HG02798 (cell line): ENCODE results near the gene GPRIN2.
"Not testable (repeated sequence)": the region's sequence is repeated elsewhere in the genome, so short reads cannot be mapped to it uniquely, and the experiment has no call there.

Experiments
- ATAC-seq: cut with Tn5 transposase; IDR thresholded peaks from one replicate; pipeline ENCODE4 v1.9.1; 2021; ENCODE audit warnings: mild to moderate bottlenecking; ENCODE audit not compliant: unreplicated experiment, poor library complexity

Gene GPRIN2

GRCh38 chr10:46556515-46557318, at the start of gene GPRIN2:
TSS of gene GPRIN2 (minus strand) at chr10:46556658. CDS start at chr10:46550736, 5,922 bp downstream.
- ATAC-seq = no peak

GRCh38 chr10:46600516-46600915, 44.1 kb upstream of the GPRIN2 start:
- ATAC-seq = peak; percentile 75

DNA sequence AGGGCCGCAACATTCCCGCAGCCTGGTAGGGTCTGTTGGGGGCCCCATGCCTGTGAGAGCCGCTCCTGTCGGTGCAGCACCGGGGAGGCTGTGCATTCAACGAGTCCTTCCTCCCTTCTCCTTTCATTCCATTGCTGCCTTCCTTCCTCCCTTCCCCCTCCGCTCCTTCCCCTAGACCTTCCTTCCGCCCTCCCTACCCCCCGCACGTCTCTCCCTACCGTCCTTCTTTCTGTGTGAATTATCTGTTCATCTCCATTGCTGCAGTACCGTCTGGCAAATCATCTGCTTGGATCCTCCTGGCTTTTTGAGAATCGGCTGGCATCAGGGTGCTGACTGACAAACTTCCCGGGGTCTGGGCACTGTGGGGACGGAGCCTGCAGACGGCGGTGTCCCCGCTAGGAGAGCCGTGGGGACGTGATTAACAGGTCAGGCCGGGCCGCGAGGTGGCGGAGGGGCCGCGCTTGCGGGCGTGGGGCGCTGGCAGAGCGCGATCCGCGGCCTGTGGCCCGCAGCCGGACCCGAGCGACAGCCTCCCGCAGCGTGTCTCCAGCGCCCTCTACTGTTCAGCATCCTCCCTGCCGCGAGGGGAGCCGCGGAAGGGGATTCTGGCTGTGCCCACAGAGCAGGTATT, 41.3 kb upstream of the GPRIN2 start:
- ATAC-seq = peak; percentile 86

DNA sequence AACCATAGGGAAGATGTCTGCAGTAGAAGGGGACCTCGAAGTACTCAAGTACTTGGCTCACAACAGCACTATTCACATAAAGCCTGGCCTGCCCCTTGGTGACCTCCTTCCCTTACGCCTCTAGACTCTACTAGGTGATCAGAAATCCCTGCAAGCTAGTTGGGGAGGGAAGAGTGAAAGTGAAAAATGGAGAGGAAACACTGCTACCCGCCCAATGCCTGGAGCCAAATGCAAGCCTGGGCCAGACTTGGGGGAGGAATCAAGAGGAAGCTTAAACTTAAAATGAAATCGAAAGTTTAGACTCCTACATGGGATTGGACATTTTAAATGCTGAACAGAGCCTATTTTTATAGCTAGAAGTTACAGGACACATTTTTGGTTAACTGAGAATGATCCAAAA, 40.1 kb upstream of the GPRIN2 start:
- ATAC-seq = not testable (repeated sequence)

DNA sequence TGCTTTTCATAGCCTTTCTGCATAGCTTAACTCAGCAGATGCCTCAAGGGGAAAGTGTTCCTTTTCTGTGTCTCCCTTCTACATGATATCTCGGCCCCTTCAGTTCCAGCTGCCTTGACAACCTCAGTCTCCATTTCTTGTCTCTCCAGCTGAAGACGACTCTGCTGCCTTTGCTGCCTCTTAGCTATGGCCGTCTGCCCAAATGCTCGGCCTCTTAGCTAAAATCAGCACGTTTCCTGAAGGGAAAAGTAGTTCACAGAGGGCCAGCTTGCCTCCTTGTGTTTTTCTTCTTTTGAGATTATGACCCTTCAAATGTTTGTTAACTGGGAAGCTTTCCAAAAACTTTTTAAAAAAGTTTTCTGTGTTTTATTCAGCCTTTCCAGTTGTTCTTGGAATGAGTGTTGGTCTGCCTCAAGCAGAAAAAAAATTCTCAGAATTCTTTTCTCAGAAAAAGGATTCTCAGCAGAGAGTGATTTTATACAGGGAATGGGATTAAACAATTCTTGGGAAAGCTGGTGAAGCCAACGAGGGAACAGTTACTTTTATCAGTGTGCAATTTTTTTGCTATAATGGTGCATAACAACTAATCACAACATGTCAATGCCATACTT, 38.1 kb upstream of the GPRIN2 start:
- ATAC-seq = not testable (repeated sequence)

DNA sequence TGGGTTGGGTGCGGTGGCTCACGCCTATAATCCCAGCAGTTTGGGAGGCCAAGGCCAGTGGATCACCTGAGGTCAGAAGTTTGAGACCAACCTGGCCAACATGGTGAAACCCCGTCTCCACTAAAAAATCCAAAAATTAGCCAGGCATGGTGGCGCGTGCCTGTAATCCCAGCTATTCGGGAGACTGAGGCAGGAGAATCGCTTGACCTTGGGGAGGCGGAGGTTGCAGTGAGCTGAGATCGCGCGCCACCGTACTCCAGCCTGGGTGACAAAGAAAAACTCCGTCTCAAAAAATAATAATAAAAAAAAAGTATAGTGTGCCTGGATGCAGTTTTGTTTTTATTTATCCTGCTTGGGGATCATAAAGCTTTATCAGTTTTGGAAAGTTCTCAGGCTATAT, 36.8 kb upstream of the GPRIN2 start:
- ATAC-seq = not testable (repeated sequence)

- ATAC-seq = not testable (repeated sequence)
Measured at GRCh38 chr10:46591053-46591452, 34.6 kb upstream of the GPRIN2 start.

- ATAC-seq = not testable (repeated sequence)
Measured at GRCh38 chr10:46589589-46589988, 33.1 kb upstream of the GPRIN2 start.

DNA sequence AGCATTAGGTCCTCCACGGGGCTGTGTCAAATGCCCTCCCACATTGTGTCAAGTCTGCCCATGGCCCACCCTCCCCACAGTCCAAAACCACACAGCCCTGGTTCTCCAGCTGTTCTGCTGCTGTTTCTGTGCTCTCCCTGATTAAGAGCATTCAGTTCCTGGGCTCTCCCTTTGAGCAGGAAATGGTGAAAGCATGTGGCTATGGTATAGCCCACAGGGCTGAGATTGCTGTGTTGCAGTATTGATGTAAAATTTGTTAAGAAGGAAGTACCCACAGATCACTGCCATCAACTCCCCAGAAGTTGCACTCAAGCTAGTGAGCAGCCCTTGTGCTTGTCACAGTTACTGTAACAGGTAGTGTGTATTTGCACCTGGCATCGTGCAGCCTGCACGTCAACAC, 31.8 kb upstream of the GPRIN2 start:
- not testable (repeated sequence) for ATAC-seq

DNA sequence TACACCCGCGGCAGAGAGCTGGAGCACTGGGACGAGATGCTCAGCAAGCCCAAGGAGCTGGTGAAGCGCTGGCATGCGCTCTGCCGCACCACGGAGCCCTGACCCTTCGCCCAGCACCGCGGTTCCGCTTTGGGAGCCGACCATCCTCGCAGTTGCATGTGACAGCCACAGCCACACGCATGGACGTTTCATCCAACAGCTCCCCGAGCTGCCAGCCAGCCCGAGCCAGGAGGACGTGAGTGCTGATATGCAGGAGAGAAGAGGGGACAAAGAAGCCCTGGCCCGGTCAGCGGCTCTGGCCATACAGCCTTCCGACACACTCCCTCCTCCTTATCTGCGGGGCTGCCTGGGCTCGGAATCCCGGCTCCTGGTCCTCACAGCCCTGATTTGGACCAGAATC, 31.1 kb upstream of the GPRIN2 start:
- ATAC-seq = not testable (repeated sequence)

DNA sequence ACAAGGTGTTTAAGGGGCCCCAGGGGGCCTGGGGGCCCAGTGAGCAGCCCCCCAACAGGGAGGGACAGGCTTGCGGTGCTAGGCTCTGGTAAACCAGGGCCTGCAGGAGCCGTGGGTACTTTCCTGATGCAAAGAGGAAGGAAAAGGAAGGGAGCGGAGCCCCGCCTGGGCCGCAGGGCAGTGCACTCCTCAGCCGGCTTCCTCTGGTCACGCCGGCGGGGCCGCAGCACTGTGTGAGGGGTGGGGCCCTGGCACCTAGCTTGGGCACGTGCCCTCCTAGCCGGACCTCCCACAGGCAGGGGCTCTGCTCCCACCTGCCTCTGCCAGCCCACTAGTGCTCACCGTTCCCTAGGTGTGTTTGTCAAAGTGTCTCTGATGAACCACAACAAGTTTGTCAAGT, 28.8 kb upstream of the GPRIN2 start:
- not testable (repeated sequence) for ATAC-seq

DNA sequence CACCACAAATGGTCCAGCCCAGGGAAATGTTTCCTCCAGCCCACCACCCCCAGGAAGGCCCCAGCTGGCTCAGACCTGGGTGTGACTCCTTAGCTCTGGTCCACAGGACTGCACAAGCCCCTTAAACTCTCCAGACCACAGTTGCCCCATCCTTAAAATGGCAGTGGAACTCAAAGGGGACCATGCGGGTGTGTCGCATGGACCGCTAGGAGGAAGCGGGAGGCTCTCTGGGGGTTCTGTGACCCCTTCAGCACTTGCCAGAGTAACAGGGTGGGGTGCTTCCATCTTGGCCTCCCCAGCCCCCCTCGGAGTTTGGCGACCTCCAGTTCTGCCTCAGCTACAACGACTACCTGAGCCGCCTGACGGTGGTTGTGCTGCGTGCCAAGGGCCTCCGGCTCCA, 27.7 kb upstream of the GPRIN2 start:
- ATAC-seq = not testable (repeated sequence)

DNA sequence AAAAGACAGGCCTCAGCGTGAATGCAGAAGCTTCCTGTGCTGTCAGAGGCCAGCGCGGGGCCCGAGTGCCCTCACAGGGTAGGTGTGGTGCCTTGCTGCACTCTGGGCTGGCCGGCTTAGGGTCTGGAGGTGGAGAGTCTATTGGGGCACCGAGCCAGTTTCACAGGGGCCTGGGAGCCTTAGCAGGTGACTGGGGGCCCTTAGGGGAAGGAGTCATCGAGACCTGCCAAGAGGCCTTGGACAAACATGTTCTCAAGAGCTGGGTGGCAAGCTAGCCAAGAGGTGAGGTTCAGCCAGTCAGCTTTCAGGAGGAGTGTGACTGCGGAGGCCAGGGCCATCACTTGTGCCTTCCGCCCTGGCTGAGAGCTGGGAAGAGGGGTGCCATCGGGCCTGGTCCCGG, 26.1 kb upstream of the GPRIN2 start:
- ATAC-seq = not testable (repeated sequence)

DNA sequence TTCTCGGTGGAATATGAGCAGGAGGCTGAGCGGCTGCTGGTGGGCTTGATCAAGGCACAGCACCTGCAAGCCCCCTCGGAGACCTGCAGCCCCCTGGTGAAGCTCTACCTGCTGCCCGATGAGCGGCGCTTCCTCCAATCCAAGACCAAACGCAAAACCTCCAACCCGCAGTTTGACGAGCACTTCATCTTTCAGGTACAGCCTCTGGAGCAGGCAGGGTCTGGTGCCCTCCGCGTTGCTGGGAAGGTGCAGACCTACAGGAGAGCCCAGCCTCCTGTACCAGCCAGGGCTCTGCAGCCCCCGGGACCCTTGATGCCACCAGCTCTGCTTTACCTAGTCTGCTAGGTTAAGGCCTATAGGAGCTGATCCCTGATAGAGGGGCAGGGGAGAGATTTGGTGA, 25.5 kb upstream of the GPRIN2 start:
- ATAC-seq = not testable (repeated sequence)

GRCh38 chr10:46579378-46579777, 22.9 kb upstream of the GPRIN2 start:
- ATAC-seq = not testable (repeated sequence)

DNA sequence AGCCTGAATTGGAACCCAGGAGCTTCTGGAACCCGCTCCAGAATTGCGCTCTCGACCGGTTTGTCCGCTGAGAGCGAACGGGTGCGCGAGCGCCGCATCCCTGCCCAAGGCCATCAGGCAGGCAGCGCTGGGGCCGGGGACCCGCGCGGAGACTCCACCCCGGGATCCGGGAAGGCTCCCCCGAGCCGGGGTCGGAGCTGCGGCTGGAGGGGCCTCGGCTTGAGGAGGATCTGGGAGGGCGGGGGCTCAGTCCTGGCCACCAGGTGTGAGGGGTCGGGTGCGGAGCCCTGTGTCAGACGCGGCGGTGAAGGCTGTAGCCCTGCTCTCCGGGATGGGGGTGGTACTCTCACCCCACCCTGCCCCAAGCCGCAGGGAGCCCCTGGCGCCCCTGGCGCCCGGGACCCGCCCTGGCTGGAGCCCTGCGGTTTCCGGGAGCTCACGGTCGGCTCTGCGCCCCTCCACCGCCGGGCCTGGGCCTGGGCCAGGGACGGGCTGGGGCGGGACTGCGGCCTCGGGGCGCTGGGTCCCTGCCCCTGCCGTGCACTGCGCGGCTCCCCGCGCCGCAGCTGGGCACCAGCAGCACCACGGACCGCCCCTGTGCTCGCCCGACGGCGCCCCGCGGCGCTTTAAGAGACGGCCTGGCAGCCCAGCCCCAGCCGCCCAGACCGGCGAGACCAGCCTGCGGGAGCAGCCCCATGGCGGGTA, 22.2 kb upstream of the GPRIN2 start, which contains the start of gene SYT15:
SYT15 (plus strand) TSS at position 655 of the 705 bp plus-strand sequence; CDS start at position 696, 41 bp downstream.
- not testable (repeated sequence) for ATAC-seq

GRCh38 chr10:46577624-46578473, 21.4 kb upstream of the GPRIN2 start:
- not testable (repeated sequence) for ATAC-seq

DNA sequence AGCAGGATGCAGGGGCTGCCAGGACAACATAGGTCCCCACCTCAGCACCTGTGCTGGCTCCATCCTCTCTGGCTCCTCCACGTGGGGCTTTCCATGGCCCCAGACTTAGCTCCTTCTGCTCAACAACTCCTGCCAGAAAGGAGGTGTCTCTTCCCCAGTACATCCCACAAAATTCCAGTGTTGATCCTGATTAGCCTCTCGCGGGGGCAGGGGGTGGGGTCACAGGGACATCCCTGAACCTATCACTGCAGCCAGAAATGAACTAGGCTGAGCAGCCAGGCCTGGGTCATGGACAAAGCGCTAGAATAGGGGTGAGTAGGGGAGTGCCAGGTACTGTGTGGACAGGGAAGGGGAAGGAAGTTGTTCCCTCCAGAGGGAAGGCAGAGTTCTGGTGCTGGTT, 17.4 kb upstream of the GPRIN2 start:
- ATAC-seq = not testable (repeated sequence)

DNA sequence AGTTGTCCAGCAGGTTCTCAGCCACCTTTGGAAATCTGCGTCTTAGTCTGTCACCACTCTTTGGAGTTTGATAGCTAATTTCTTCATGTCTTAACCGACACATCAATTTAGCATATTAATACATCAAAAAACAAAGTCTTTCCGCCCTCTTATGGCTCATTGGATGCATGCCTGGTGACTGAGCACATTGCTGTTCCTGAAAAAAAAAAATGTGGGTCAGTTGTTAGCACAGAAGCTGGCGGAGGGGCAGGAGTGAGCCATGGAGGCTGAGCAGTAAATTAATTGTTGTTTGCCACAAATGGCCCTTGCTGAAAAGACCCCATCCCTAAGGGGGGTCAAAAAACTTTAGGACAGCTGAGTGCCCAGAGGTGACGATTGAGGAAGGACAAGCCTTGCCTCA, 16.9 kb upstream of the GPRIN2 start:
- not testable (repeated sequence) for ATAC-seq
